Type B pancreatic cell (in vitro differentiated cells): ENCODE results near the gene ZNF423. TPM values are rescaled to one million over a fixed set of nuclear protein-coding genes. Genes with fewer than 3 reads are reported as not detected.

Source experiments
- DNase-seq: peaks from one replicate; pipeline ENCODE4 v3.0.0; 2021; ENCODE audit warnings: mixed read lengths; ENCODE audit not compliant: unreplicated experiment; ENCODE audit errors: extremely low spot score
- H3K27ac Mint-ChIP-seq: 2 replicates; pipeline ENCODE4 v1.8.0; 2021; ENCODE audit warnings: mild to moderate bottlenecking, mixed read lengths
- H3K27me3 Mint-ChIP-seq: 2 replicates; pipeline ENCODE4 v1.8.0; 2021; ENCODE audit warnings: mixed read lengths
- H3K36me3 Mint-ChIP-seq: 2 replicates; pipeline ENCODE4 v1.8.0; 2021; ENCODE audit warnings: mixed read lengths
- H3K4me1 Mint-ChIP-seq: one replicate; pipeline ENCODE4 v1.8.0; 2021; ENCODE audit warnings: mixed read lengths; ENCODE audit not compliant: unreplicated experiment
- H3K4me3 Mint-ChIP-seq: 2 replicates; pipeline ENCODE4 v1.8.0; 2021; ENCODE audit warnings: mild to moderate bottlenecking, mixed read lengths
- H3K9me3 Mint-ChIP-seq: 2 replicates; pipeline ENCODE4 v1.8.0; 2021; ENCODE audit warnings: mixed read lengths
- total RNA-seq: library from RNA; stranded (reverse); gene quantifications from 2 replicates; pipeline ENCODE4 v1.2.1, GENCODE V29; 2021; ENCODE audit warnings: low replicate concordance
- TF ChIP-seq, protein P1 (sequence below): fragments of 200-600 bp; sonication (generic); conservative IDR thresholded peaks from 2 replicates; pipeline ENCODE4 v1.5.0; 2021; ENCODE audit warnings: antibody characterized with exemption, mild to moderate bottlenecking

Gene ZNF423
- total RNA-seq, 1 donor from 2014 or later = 72.6 TPM

GRCh38 chr16:49487746-49488145 is 368.2 kb downstream of the ZNF423 start:
- TF ChIP-seq, protein P1, sequence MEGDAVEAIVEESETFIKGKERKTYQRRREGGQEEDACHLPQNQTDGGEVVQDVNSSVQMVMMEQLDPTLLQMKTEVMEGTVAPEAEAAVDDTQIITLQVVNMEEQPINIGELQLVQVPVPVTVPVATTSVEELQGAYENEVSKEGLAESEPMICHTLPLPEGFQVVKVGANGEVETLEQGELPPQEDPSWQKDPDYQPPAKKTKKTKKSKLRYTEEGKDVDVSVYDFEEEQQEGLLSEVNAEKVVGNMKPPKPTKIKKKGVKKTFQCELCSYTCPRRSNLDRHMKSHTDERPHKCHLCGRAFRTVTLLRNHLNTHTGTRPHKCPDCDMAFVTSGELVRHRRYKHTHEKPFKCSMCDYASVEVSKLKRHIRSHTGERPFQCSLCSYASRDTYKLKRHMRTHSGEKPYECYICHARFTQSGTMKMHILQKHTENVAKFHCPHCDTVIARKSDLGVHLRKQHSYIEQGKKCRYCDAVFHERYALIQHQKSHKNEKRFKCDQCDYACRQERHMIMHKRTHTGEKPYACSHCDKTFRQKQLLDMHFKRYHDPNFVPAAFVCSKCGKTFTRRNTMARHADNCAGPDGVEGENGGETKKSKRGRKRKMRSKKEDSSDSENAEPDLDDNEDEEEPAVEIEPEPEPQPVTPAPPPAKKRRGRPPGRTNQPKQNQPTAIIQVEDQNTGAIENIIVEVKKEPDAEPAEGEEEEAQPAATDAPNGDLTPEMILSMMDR = no peak
- no peak overlapping the region for H3K27ac Mint-ChIP-seq

GRCh38 chr16:49486400-49486799 is 369.5 kb downstream of the ZNF423 start:
- no peak overlapping the region for H3K4me3 Mint-ChIP-seq
- no peak for DNase-seq
- no peak overlapping the region for H3K27ac Mint-ChIP-seq
- no peaks in the 10 kb centered on the region for H3K9me3 Mint-ChIP-seq
- TF ChIP-seq, protein P1 = no peak
- peaks cover 16% of the 10 kb centered on the region for H3K27me3 Mint-ChIP-seq
- peaks cover 4% of the 10 kb centered on the region for H3K4me1 Mint-ChIP-seq
- no peaks in the 10 kb centered on the region for H3K36me3 Mint-ChIP-seq

More at GRCh38 chr16:49487746-49488145, 368.2 kb downstream of the ZNF423 start:
- Mint-ChIP-seq H3K4me1 (peaks cover 4% of the 10 kb centered on the region), H3K9me3 (no peaks in the 10 kb centered on the region), H3K4me3 (no peak overlapping the region), H3K27me3 (peaks cover 7% of the 10 kb centered on the region), H3K36me3 (no peaks in the 10 kb centered on the region)
- DNase-seq = no peak

GRCh38 chr16:49485663-49486062 is 370.2 kb downstream of the ZNF423 start:
- DNase-seq = no peak
- Mint-ChIP-seq H3K4me1 (no peaks in the 10 kb centered on the region), H3K27ac (no peak overlapping the region), H3K9me3 (no peaks in the 10 kb centered on the region), H3K27me3 (peaks cover 18% of the 10 kb centered on the region), H3K36me3 (no peaks in the 10 kb centered on the region), H3K4me3 (no peak overlapping the region)
- TF ChIP-seq, protein P1 = no peak

- H3K27ac Mint-ChIP-seq = no peak overlapping the region
- H3K4me1 Mint-ChIP-seq = no peaks in the 10 kb centered on the region
- TF ChIP-seq, protein P1 = no peak
- H3K27me3 Mint-ChIP-seq = peaks cover 18% of the 10 kb centered on the region
- no peaks in the 10 kb centered on the region for H3K36me3 Mint-ChIP-seq
- peak overlapping the region; percentile 58 for H3K4me3 Mint-ChIP-seq
- H3K9me3 Mint-ChIP-seq = no peaks in the 10 kb centered on the region
- no peak for DNase-seq
Observed at GRCh38 chr16:49484936-49485335, 371.0 kb downstream of the ZNF423 start.

GRCh38 chr16:49484451-49484849 is 371.5 kb downstream of the ZNF423 start:
- peaks cover 18% of the 10 kb centered on the region for H3K27me3 Mint-ChIP-seq
- H3K9me3 Mint-ChIP-seq = no peaks in the 10 kb centered on the region
- no peaks in the 10 kb centered on the region for H3K4me1 Mint-ChIP-seq
- no peak for DNase-seq
- TF ChIP-seq, protein P1 = no peak
- peak overlapping the region; percentile 59 for H3K4me3 Mint-ChIP-seq
- H3K27ac Mint-ChIP-seq = no peak overlapping the region
- H3K36me3 Mint-ChIP-seq = no peaks in the 10 kb centered on the region
